C4-2B (cell line): Measurements from ENCODE around the gene CHURC1.

ENCODE experiments used
- H3K27ac ChIP-seq: fragments of 450-650 bp; 2 replicates; pipeline ENCODE4 v1.5.1; 2017
- ZFX ChIP-seq: fragments of 450-650 bp; IDR thresholded peaks from 2 replicates; pipeline ENCODE4 v1.6.1; 2017
- TF ChIP-seq, protein P1 (sequence below): fragments of 450-650 bp; conservative IDR thresholded peaks from 2 replicates; pipeline ENCODE4 v1.5.1; 2017; ENCODE audit warnings: mild to moderate bottlenecking

The CHURC1 gene

DNA sequence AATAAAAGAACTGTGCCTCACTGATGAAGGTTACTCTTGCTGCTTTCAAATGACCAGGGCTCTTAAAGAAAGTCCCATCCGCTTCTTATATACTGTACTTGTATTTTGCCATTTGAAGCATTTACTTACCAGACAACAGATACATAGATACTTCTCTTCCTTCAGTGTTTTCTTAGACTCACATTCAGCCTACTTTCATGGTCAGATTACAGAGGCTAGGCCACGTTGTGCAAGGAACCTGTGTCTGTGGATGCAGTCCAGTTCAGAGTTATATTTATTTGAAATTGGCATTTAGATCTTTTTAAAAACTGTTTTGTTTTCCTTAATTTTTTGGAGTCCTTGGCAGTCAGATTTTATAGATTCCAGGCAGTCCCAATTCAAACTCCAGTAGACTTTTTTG lies 6.2 kb downstream of the CHURC1 start:
- TF ChIP-seq ZFX = no peak
- TF ChIP-seq, protein P1, sequence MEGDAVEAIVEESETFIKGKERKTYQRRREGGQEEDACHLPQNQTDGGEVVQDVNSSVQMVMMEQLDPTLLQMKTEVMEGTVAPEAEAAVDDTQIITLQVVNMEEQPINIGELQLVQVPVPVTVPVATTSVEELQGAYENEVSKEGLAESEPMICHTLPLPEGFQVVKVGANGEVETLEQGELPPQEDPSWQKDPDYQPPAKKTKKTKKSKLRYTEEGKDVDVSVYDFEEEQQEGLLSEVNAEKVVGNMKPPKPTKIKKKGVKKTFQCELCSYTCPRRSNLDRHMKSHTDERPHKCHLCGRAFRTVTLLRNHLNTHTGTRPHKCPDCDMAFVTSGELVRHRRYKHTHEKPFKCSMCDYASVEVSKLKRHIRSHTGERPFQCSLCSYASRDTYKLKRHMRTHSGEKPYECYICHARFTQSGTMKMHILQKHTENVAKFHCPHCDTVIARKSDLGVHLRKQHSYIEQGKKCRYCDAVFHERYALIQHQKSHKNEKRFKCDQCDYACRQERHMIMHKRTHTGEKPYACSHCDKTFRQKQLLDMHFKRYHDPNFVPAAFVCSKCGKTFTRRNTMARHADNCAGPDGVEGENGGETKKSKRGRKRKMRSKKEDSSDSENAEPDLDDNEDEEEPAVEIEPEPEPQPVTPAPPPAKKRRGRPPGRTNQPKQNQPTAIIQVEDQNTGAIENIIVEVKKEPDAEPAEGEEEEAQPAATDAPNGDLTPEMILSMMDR = no peak
- H3K27ac ChIP-seq = no peak overlapping the region

DNA sequence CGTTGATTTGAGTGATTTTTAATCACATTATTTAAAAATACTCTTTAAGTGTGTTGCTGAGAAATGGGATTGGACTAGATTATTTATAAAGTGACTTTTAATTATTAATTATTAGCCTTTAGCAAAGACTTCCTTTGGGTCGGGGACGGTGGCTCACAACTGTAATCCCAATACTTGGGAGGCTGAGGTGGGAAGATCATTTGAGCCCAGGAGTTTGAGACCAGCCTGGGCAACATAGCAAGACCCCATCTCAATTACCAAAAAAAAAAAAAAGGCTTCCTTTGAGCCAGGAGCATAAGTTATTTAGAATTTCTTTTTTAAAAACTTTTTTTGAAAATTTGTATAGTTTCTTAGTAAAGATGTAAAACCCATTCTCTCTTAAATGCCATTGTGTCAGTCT lies 8.8 kb downstream of the CHURC1 start:
- no peak overlapping the region for H3K27ac ChIP-seq
- TF ChIP-seq, protein P1 = no peak
- TF ChIP-seq ZFX = no peak

DNA sequence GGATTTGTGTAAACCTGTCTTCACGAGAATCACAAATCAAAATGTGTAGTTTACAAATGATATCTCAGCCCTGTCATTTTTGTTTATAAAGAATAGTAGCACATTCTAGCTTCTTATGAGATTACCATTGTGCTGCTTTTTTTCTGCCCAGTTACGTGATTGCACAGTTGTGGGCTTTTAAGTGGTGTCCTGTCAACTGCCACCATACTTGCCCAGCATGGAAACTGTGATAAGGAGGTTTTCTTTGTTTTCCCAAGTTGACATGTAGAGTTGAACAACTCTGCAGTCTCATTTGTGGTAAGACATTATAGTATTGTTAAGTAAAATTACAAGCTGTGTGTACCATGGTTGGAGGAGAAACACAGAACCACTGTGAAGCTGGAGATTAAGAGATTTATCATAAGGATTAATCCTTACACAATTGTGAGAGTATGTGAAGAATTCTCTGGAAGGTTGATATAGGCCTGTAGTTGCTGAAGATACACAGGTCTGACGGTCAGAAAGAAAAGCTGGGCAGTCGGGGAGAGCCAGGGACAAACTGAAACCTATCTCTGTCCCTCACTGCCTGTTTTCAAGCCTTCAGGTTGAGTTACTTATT lies 12.2 kb downstream of the CHURC1 start:
- no peak for TF ChIP-seq ZFX
- no peak overlapping the region for H3K27ac ChIP-seq

DNA sequence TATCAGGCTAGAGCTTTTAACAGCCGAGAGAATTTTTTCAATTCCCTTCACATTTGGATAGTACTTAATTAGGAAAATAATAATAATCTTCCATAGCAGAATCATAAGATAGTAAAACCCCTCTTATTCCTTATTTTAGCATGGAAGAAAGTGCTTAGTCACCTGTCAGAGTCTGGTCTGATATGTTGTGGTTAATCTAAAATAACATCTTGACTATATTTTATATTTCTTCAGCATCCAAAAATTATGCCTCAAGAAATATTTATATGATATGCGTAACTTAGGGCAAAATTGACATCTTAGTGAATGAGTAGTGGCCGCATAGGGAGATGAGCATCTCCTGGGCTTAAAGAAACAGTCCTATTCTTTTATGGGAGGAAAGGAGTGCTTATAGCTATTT lies 12.8 kb downstream of the CHURC1 start:
- TF ChIP-seq ZFX = no peak
- TF ChIP-seq, protein P1 = no peak
- H3K27ac ChIP-seq = no peak overlapping the region

DNA sequence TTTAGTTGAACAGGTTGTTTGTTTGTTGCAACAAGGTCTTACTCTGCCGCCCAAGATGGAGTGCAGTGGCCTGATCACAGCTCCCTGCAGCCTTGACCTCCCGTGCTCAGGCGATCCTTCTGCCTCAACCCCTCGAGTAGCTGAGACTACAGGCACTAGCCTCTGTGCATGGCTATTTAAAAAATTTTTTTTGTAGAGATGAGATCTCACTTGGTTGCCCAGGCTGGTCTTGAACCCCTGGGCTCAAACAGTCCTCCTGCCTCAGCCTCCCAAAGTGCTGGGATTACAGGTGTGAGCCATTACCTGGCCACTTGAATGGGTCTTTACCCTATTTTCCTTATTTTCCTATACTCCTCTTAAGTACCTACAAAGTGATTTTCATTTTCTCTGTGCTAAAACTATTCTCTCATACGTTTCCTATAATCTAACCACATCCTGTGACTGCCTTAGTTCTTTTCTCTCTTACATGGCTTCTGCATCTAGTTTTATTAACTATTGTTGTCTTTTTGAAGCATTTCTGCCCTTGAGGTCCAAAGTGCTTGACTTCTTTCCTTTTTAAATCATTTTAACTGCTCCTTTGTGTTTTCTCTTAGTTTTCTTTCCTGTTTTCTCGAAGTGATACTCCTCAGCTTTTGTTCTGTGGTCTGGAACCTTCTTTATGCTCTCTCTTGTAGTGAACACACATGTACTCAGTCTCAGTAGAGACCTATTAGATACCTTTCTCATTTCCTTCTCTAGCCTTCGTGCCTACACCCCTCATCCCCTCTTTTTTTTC lies 14.2 kb downstream of the CHURC1 start:
- no peak overlapping the region for H3K27ac ChIP-seq

DNA sequence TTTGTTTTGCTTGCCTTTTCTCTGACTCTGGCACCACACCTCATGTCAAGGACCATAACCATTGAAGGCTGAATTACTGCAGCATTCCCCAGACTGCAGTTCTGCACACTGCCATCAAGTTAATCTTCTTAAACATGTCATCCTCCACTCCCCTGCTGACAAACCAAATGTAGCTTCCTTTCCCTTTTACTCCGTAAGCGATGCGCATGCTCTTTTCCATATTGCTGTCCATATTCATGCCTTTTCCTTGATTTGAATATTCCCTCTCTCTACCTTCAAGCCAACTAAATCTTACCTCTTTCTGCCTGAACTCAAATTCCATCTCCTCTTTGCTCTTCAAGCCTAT lies 14.7 kb downstream of the CHURC1 start:
- no peak for TF ChIP-seq ZFX
- TF ChIP-seq, protein P1 = no peak
- no peak overlapping the region for H3K27ac ChIP-seq

More for the DNA sequence above, 14.2 kb downstream of the CHURC1 start:
- TF ChIP-seq, protein P1 = no peak
- TF ChIP-seq ZFX = no peak

DNA sequence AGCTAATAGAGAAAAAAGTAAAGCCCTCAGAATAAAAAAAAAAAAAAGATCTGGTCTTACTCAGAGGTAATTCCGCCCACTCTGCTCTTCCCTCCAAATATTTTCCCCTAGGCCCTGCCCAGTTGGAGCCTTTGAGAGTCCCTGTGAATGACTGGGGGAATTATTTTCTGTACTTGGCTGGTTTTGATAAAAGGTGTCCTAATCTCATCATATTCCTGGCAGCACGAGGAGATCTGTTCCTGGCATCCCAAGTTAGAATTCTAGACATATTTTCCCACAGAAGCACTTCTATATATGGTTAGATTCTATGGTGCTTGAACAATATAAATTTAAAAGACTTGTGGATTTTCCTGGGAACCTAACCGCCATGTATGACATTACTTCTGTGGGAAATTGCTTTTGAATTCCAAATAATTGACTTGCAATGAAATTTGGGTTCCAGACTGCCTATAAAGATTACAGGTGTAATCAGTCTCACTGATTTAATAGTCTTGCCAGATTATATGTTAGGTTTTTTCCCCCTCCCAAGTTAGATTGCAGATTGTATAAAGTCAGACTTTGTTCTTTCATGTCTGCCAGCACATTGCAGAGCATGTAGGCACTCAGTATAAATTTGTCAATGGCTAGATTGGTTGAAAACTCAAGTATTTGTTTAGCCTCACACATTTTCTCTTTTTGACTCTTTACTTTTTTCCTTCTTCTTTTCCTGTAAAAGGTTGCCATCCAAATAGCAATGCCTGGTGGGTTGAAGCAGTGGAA lies 16.0 kb downstream of the CHURC1 start:
- H3K27ac ChIP-seq = no peak overlapping the region
- TF ChIP-seq, protein P1 = no peak
- no peak for TF ChIP-seq ZFX
